NCI-H524 (cell line): ENCODE data around the gene ETV3L.
A peak's percentile ranks its signal among the peaks of the same experiment; 100 is the strongest.
"Not testable (repeated sequence)": the region's sequence is repeated elsewhere in the genome, so short reads cannot be mapped to it uniquely, and the experiment has no call there.

Source experiments
- DNase-seq, 2 experiments: peaks; one replicate each; lab custom pipeline; 2025; lab: John Stamatoyannopoulos, UW

Gene ETV3L

DNA sequence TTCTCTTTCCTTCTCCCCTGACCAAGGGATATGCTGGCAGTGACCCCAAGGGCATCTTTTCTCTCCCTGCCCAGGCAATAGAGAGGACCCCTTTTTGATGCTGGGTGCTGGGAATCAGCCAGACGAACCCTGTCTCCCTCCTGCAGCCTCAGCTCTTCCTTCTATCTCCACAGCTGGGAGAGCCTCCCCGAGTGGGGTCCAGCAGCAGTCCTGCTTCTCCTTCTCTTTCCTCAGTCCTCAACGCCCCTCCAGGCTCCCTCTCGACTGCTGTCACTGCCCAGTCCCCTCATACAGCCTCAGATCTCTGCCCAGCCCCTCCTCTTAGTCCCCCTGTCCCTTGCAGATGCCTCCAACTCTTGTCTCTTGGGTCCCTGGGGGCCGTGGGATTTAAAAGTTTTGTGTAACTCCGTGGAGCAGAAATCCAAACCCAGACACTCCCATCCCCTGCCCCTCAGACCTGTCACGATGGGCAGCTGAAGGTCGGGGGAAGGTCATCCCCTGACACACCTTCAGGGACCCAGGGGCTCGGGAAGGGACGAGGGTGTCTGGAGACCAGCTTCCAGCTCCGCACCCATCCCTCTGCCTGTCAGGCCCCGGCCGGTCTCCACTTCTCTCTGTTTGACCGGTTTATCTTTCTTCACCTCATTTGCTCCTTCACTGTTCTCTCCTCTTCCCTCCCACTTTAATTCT lies 5.8 kb upstream of the ETV3L start:
- DNase-seq, result no peak

DNA sequence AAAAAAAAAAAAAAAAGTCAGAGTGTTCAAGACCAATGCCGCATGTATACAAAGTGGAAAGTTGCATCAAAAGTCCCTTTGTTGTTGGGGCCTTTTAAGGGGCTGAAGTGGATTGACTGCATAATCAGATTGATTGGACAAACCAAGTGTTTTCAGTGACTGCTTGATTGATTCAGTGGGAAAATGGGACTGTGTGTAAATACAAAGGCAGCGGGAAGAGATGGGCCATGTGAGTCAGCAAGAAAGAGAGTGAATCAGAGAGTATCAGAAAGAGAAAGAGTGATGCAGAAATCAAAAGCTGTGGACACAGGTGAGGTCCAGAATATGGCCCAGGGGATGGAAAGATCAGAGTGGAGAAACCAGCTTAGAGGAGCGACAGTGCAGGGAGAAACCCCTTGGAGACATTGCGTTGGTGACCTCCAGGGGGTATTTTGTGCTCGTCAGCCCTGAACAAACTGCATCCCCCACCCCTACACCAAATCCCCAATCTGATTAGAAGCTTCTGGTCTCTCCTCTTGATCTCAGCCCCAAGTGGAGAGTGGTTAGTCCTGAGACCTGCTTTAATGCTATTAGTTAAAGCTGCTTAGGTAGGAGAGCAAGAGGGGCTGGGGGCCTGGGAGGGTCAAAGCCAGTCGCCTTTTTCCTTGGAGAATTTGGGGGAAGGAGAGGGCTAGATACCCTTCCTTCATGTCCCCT lies 5.1 kb upstream of the ETV3L start:
- peak in 1 of 2 experiments; percentile 7 for DNase-seq

DNA sequence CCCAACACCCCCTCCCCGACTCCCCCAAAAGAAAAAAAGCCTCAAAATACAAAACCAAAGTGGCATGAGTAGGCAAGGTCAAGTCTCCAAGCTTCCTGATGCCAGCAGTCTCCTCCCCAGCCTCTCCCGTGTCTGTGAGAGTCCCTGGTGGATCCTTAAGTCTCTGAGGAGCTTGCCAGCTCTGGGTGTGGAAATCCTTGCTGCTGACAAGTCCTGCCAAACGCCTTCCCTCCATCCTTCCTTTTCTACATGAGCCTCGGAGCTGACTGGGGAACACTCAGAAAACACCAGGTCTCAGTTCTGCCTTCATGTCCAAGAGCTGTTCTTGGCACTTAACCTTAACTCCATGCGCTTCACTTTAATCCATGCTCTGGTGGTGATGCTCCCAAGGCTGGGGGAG lies 3.7 kb upstream of the ETV3L start:
- DNase-seq, result no peak

DNA sequence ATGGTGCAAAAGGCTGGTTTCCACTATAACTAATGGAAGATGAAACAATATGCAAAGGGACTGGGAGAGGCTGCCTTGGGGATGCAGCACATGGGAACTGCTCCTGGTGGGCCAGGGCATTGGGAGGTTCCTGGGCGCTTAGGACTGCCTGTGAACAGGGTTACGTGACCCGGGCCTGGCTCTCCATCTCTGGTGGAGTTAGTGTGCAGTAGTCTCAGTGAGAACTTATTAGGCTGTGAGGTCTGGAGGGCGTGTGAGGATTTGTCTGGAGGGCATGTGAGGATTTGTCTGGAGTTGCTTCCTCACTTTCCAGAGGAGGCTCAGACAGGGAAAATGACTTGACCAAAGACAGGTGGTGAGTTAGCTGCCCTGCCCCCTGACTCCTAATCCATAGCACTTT lies 1.5 kb upstream of the ETV3L start:
- DNase-seq, result no peak

DNA sequence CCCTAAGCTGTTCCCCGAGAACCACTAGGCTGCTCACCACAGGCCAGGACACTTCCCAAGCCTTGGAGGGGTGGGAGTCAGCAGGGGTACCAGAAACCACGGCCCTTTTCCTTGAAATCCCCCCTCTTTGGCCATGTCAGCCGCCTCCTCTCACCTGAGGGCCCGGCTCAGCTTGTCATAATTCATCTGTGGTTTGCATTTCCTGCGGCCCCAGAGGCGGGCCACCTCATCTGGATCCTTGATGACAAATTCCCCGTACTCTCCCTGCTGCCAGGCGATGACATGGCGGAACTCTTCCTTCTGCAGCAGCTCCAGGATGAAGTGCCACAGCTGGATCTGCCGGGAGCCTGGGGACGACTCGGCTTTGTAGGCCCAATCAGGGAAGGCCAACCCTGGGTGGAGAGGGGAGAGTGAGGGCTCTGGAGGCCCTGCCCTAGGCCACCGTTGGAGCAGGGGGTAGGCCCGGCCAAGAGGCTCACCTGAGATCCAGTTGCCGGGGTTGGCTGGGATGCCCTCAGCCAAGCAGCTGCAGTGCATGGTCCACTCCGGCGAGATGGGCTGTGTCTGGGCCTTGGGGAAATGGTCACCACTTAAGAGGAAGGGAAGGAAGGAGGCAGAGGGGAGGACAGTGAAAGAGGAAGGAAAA lies 498 bp downstream of the ETV3L start:
- DNase-seq, result not testable (repeated sequence)

DNA sequence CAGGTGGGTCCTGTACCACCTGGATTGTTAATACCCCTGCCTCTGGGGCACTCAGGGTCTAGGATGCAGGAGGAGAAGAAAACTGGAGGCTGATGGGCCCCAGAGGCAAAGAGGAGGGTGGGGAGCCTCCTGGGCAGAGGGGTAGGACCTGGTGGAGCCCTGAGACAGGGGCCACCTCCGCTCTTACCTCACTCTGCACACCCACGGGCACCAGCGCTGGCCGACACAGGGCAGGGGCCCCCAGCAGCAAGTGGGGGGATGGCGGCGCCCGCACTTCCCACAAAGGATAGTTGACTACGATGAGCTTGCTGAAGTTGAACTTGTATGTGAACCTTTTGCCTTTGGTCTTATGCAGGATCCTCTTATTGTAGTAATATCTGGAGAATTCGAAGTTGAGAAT lies 1.1 kb downstream of the ETV3L start:
- DNase-seq, result no peak

DNA sequence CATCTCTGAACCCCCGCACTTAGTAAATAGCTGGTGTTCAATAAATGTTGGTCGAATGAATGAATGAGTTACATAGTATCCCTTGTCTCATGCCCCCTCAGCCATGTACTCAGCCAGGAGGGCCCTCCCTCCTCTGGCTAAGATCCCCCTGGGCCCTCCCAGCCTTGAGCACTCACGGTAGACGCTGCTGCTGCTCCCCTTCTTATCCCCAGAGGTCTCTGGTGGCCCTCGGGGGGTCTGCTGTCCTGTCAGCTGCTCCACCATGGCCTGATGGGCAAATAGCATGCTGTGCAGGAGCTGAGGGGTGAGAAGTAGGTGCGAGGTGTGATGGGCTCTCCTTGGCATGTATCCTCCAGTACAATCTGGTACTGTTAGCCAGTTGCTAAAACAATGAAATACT lies 1.9 kb downstream of the ETV3L start:
- DNase-seq, result no peak

DNA sequence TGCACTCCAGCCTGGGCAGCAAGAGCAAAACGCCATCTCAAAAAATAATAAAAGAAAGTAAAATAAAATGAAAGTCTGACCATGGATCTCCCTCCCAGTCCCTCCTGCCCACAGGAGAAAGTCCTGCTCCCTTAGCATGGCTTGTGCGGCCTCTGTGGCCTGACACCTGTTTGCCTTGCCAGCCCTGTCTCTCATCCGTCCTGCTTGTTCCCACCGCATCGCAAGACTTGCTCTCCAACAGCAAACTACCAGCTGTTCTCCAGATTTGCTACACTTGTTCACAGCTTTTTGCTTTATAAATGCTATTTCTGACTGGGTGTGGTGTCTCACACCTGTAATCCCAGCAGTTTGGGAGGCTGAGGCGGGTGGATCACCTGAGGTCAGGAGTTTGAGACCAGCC lies 2.7 kb downstream of the ETV3L start:
- DNase-seq, result no peak

DNA sequence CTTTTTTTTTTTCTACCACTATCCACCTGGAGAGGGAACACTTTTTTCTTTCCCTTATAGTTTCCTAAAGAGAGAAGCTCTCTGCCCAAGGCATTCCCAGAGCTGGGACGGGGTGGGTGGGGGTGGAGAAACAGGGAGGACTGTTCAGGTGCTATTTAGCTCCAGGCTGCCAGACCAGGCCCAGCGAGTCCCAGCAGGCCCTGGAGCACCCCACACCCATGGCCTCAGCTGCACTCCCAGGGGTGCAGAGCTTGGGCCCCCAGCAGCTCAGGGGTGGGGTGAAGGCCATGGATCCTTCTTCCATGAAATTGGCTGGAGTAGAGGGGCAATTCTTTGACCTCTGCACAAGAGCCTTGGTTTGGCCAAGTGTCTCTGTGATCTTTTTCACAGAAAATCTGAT lies 4.1 kb downstream of the ETV3L start:
- DNase-seq, result no peak

DNA sequence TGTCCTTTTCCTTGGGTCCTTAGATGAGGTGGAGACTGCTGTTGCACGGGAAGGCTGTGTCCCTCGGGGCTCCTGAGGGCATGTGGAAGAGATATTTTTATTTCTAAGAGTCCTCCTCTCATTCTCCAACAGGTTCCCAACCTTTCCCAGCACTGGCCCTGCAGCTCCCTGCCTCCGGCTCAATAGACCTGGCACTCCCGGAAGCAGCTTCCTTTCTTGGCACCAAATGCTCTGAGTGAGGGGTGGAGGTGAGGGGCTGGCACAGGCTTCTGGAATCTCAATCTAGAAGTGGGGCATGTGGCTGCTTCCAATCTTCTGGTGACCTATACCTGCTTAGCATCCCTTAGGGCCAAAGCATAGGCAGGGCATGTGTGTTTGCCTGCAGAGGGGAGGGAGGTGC lies 4.5 kb downstream of the ETV3L start:
- no peak for DNase-seq

DNA sequence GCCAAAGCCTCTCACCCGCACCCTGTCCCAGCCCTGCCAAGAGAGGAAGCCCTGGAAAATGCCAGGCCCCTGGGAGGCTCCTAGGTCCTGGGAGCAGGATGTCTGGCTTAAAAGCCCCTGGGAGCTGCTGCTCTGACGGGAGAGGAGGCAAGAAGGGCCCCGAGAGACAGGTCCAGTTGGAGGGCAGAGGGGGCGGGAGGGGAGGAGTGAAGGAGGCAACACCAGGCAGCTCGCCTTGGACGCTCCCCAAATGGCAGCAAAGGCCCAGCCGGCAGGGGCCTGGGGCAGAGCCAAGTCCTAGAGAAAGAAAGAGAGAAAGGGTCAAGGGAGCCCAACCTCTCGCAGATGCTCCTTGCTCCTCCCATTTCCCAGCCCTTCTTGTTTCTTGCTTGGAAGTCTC lies 6.8 kb downstream of the ETV3L start:
- DNase-seq, result no peak

DNA sequence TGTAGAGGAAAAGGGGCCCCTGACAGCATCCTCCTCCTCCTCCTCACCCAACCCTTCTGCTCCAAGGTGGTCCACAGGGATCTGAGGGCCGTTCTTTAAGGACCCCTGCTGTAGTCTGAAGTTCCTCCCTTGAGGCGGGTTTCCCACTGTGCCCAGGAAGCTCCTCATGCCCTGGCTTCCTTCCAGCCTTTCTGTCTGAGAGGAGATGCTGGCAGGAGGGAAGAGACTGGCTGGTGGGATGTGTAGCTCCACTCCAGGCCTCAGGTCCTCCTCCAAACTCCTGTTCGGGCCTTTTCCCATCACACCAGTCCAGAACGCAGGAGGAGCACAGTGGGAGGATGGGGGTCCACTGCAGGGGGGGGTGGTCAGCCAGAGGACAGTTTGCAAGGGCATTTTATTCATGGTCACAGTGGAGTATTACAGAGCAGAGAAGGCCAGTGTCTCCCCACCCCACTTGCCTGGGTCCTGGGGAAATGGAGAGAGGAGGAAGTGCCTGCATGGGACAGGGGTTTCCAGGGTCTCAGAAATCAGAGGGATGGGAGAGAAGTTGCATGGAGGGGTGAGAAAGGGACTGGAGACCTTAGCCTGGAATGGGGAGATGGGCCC lies 7.8 kb downstream of the ETV3L start:
- DNase-seq, result no peak

DNA sequence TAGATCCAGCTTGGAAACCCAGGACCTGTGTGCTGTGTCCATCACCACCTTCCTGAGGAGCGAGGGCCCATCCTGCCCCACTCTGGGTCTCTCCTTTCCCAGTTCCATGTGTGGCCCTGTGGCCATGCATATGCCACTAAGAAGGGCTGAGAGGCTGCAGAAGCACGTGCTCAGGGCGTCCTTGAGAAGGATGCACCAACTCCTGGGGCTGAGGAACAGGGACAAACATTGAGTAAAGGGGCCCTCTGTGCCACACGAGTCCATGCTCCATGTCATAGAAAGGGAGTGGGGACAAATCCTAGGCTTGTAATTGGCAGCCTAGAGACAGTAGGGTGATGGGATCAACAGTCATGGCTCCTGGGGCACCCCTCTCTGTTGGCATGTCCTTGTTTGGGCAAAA lies 8.4 kb downstream of the ETV3L start:
- no peak for DNase-seq

DNA sequence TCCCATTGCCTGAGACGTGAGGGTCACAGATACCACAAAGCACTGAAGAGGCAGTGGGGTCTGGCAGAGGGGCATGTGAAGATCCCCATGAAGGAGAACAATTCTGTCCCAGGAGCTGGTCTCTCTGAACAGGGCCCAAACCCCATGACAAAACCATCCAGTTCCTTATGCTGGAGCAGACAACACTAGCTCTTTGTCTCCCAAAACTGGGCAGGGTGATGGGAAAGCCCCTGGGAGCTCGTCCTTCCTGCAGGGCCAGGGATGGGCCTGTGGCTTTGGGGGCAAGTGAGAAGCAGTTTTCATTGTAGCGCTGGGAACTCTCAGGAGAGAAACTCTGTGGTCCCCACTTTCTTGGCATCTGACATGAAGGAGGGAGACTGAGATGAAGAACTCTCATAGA lies 8.8 kb downstream of the ETV3L start:
- DNase-seq, result no peak

DNA sequence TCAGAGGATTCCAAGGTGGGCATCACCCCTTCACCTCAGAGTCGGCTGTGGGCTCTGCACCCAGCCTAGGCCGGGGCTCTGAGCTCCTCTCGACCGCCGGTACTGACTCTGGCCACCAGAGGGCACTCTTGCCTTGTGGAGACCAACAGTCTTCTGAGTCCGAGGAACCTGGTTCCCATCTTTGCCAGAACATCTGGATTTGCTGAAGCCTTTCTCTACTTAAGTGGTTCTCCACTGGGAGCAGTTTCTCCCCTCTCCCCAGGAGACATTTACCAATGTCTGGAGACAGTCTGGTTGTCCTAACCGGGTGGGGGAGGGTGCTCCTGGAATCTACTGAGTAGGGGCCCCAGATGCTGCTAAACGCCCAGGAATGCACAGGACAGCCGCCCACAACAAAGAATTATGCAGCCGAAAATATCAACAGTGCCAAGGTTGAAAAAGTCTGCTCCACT lies 9.4 kb downstream of the ETV3L start:
- peak; percentile 56 to 74 for DNase-seq

DNA sequence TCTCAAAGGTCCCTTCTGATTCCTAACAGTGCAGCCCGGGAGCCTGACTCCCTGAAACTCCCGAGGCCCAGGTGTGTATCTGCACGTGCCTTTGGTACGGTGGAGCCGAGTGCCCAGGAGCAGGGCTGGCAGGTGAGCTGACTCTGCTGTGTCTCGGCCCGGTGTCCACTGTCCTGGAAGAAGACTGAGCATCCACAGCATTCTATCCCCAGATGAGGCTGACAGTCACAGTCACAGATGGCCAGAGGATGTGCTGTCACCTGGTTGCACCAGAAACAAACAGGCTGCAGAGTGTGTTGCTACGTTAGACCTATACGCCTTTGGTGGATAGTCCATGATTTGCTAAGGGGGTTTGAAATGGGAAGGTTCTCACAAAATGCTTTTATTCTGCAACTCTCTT lies 9.8 kb downstream of the ETV3L start:
- DNase-seq, result no peak

DNA sequence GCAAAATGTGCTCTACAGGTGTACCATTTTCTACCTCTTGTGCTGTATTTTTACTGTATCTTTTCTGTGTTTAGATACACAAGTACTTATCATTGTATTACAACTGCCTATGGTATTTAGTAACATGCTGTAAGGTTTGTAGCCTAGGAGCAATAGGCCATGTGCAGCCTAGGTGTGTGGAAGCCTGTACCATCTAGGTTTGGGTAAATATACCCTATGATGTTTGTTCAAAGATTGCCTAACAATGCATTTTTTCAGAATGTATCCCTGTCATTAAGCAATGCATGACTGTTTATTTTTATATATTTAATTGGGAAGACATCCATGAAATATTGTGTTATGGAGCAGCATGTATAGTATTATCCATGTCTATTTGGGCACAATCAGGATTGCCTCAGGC lies 11.0 kb downstream of the ETV3L start:
- no peak for DNase-seq

DNA sequence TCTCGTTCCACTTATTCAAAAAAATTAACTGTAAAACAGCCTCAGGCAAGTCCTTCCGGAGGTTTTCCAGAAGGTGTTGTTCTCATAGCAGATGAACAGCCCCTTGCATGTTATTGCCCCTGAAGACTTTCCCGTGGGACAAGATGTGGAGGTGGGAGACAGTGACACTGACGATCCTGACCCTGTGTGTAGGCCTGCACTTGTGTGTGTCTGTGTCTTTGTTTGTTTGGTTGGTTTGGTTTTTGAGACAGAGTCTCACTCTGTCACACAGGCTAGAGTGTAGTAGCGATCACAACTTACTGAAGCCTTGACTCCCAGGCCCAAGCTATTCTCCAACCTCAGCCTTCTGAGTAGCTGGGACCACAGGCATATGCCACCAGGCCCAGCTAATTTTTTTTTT lies 12.6 kb downstream of the ETV3L start:
- no peak for DNase-seq

DNA sequence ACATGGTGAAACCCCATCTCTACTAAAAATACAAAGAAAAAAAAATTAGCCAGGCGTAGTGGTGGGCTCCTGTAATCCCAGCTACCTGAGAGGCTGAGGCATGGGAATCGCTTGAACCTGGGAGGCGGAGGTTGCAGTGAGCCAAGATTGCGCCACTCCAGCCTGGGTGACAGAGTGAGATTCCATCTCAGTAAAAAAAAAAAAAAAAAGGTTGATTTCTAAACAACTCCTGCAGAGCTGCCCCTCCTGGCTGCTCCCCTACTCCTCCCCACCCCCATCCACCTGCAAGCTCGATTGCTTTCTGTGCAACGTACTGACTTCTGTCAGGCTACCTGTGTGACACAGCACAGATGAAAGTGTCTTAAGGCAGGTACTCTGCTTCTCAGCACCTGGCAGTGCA lies 13.3 kb downstream of the ETV3L start:
- no peak for DNase-seq

DNA sequence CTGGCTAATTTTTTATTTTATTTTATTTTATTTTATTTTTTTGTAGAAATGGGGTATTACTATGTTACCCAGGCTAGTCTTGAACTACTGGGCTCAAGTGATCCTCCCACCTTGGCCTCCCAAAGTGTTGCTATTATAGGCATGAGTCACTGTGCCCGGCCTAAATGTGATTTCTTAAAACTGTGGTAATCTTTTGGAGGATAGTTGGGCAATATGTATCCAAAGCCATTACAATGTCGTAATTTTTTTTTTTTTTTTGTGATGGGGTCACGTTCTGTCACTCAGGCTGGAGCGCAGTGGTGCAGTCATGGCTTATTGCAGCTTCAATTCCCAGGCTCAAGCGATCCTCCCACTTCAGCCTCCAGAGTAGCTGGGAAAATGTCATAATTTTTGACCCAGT lies 14.2 kb downstream of the ETV3L start:
- DNase-seq, result no peak

DNA sequence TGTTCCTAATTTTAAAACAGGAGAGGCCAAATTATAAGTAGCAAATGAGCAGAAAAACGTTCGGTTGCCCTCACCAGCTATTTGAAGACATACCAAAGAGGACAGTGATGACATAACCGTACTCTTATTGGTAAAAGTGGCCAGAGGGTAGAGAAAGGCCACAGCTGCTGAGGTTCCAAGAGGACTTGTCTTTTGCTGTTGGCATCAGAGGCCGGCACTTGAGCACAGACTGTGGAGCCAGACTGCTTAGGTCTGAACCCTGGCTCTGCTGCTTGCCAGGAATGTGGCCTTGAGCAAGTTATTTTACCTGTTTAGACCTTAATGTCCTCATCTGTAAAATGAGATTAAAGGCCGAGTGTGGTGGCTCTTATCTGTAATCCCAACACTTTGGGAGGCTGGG lies 14.9 kb downstream of the ETV3L start:
- no peak for DNase-seq

DNA sequence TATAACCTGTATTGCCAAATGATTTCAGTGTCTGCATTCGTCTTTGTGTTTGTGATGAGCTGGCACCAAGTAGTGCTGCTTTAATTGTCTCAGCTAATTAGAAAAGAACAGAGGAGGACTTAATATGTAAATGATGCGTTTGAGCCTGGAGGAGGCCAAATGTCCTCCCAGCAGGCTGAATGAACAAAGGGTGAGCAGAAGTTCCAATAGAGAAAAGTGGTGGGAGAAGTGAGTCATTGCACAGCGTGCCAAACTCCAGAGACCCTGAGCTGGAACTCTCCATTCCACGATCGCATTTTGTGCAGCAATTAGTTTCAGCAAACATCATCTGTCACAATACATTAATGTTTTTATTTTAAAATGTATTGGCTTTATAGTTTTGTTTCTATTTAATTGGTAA lies 17.9 kb downstream of the ETV3L start:
- no peak for DNase-seq

DNA sequence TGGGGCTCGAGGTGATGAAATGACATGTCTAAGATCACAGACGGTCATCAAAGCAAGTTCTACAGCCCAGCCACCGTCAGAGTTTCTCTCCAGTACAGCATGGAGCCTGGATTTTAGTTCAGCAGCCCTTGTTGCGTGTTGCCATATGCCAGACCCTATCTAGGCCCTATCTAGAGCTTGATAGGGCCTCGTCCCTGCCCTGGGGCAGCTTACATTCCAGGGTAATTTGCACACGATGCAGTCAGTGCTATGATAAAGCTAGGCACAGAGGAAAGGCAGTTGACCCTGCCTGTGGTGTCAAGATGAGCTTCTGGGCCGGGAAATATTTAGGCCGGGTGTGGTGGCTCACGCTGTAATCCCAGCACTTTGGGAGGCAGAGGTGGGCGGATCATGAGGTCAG lies 18.9 kb downstream of the ETV3L start:
- DNase-seq, result no peak
